Omental fat pad (tissue), 4 donors: ENCODE data around the gene LRRC36. TPM values are rescaled to one million over a fixed set of nuclear protein-coding genes. Genes with fewer than 3 reads are reported as not detected.

Source experiments
- ATAC-seq: fragments of 150-250 bp; one replicate; pipeline ENCODE4 v1.9.1; 2016; ENCODE audit warnings: mild to moderate bottlenecking, moderate library complexity; ENCODE audit not compliant: low FRiP score
- DNase-seq: peaks from one replicate; pipeline ENCODE4 v3.0.0-alpha.2; 2019; ENCODE audit warnings: low spot score
- CTCF ChIP-seq, 3 donors: fragments of 450-650 bp; IDR thresholded peaks; one replicate each; pipeline ENCODE4 v1.5.1; 2016 to 2017; ENCODE audit warnings: antibody characterized with exemption in 3 of 3, mild to moderate bottlenecking in 3 of 3, moderate library complexity in 2 of 3
- total RNA-seq, 4 donors: library from RNA; depleted of rRNA; stranded (reverse); fragments of >200 nt; gene quantifications; one replicate each; pipeline ENCODE4 v1.1.0, GENCODE V29; 2016

LRRC36 gene
- total RNA-seq: 1 to 10 TPM in 2 of 4 donors, under 1 TPM in 1, not detected in 1; 0.84 to 2.8 (median 1.0) TPM

GRCh38 chr16:67326472-67327309, at the start of gene LRRC36, which contains the start of gene KCTD19:
Gene LRRC36, plus strand, starts transcription at chr16:67326815. Its CDS starts 48 bp downstream, at chr16:67326863.
Gene KCTD19, minus strand, starts transcription at chr16:67326741. Its CDS starts 34 bp downstream, at chr16:67326707.
- ATAC-seq: peak; percentile 90
- peak; percentile 25 for DNase-seq
- TF ChIP-seq CTCF (IDR thresholded peaks at IDR 0.05): no peak

- TF ChIP-seq CTCF (IDR thresholded peaks at IDR 0.05): no peak
- DNase-seq (peak; percentile 56), ATAC-seq (peak; percentile 82)
Measured at GRCh38 chr16:67277294-67277998, 49.2 kb upstream of the LRRC36 start.

GRCh38 chr16:67277999-67278772, 48.4 kb upstream of the LRRC36 start:
- ATAC-seq: peak; percentile 37
- DNase-seq: no peak
- TF ChIP-seq CTCF (IDR thresholded peaks at IDR 0.05): no peak

GRCh38 chr16:67278773-67279295, 47.8 kb upstream of the LRRC36 start:
- DNase-seq (no peak), ATAC-seq (peak; percentile 35)
- no peak for TF ChIP-seq CTCF (IDR thresholded peaks at IDR 0.05)

GRCh38 chr16:67279296-67280089, 47.1 kb upstream of the LRRC36 start, which contains the start of gene PLEKHG4:
Gene PLEKHG4, plus strand, starts transcription at chr16:67279532. Its CDS starts 513 bp downstream, at chr16:67280045.
- peak in 1 of 3 donors; percentile 50 for TF ChIP-seq CTCF (IDR thresholded peaks at IDR 0.05)
- DNase-seq: peak; percentile 26
- ATAC-seq: peak; percentile 81
